H9 (cell line): ENCODE measurements around the gene CABLES2. TPM values are rescaled to one million over a fixed set of nuclear protein-coding genes. Genes with fewer than 3 reads are reported as not detected.
"Not testable (repeated sequence)": the region's sequence is repeated elsewhere in the genome, so short reads cannot be mapped to it uniquely, and the experiment has no call there.

ENCODE experiments used
- DNase-seq: peaks from one replicate; pipeline ENCODE4 v3.0.0-alpha.2; 2017
- H2AFZ ChIP-seq: one replicate; pipeline ENCODE4 v1.6.1; 2013; ENCODE audit warnings: mild to moderate bottlenecking, low read length, control low read depth, moderate library complexity
- H2AK5ac ChIP-seq: 2 replicates; pipeline ENCODE4 v1.6.1; 2013; ENCODE audit warnings: low read length, control low read depth, mixed read lengths; ENCODE audit not compliant: insufficient read length
- H2BK120ac ChIP-seq: one replicate; pipeline ENCODE4 v1.6.1; 2013; ENCODE audit warnings: low read depth, mild to moderate bottlenecking, low read length, control low read depth, inconsistent platforms; ENCODE audit not compliant: poor library complexity, severe bottlenecking
- H2BK12ac ChIP-seq: 2 replicates; pipeline ENCODE4 v1.6.1; 2013; ENCODE audit warnings: low read length, control low read depth, mixed read lengths, low read depth; ENCODE audit not compliant: insufficient read length
- H2BK15ac ChIP-seq: 2 replicates; pipeline ENCODE4 v1.6.1; 2013; ENCODE audit warnings: low read depth, low read length, control low read depth
- H2BK20ac ChIP-seq: one replicate; pipeline ENCODE4 v1.6.1; 2013; ENCODE audit warnings: low read depth, mild to moderate bottlenecking, low read length, control low read depth, inconsistent platforms; ENCODE audit not compliant: poor library complexity, severe bottlenecking
- H2BK5ac ChIP-seq: 2 replicates; pipeline ENCODE4 v1.6.1; 2013; ENCODE audit warnings: low read length, control low read depth, mixed read lengths; ENCODE audit not compliant: insufficient read length
- H3K14ac ChIP-seq: 2 replicates; pipeline ENCODE4 v1.6.1; 2013; ENCODE audit warnings: low read length, control low read depth; ENCODE audit not compliant: insufficient read depth
- H3K18ac ChIP-seq: 2 replicates; pipeline ENCODE4 v1.6.1; 2013; ENCODE audit warnings: low read depth, mild to moderate bottlenecking, mixed read lengths, low read length, control low read depth; ENCODE audit not compliant: insufficient read length
- H3K23ac ChIP-seq: 2 replicates; pipeline ENCODE4 v1.6.1; 2013; ENCODE audit warnings: low read length, control low read depth, mixed read lengths, low read depth; ENCODE audit not compliant: insufficient read length
- H3K23me2 ChIP-seq: 2 replicates; pipeline ENCODE4 v1.6.1; 2013; ENCODE audit warnings: low read depth, mild to moderate bottlenecking, mixed read lengths, low read length, control low read depth; ENCODE audit not compliant: insufficient read length, poor library complexity, severe bottlenecking
- H3K27ac ChIP-seq: 2 replicates; pipeline ENCODE4 v1.5.1; 2013; ENCODE audit warnings: low read length, control low read depth, mixed read lengths, low read depth; ENCODE audit not compliant: insufficient read length
- H3K27me3 ChIP-seq: 2 replicates; pipeline ENCODE4 v1.6.1; 2013; ENCODE audit warnings: low read length, control low read depth, inconsistent platforms; ENCODE audit not compliant: insufficient read depth
- H3K4ac ChIP-seq: 2 replicates; pipeline ENCODE4 v1.6.1; 2013; ENCODE audit warnings: low read depth, mild to moderate bottlenecking, control low read depth, inconsistent platforms, low read length, moderate library complexity
- H3K4me1 ChIP-seq: 2 replicates; pipeline ENCODE4 v1.6.1; 2013; ENCODE audit warnings: low read length, control low read depth, inconsistent platforms; ENCODE audit not compliant: insufficient read depth
- H3K4me2 ChIP-seq: 2 replicates; pipeline ENCODE4 v1.6.1; 2013; ENCODE audit warnings: low read length, control low read depth, mixed read lengths; ENCODE audit not compliant: insufficient read length, insufficient read depth
- H3K56ac ChIP-seq: 2 replicates; pipeline ENCODE4 v1.6.1; 2013; ENCODE audit warnings: low read depth, mild to moderate bottlenecking, mixed read lengths, low read length, control low read depth; ENCODE audit not compliant: insufficient read length
- H3K79me1 ChIP-seq: 2 replicates; pipeline ENCODE4 v1.6.1; 2013; ENCODE audit warnings: low read depth, mild to moderate bottlenecking, moderate library complexity, low read length, control low read depth, inconsistent platforms; ENCODE audit not compliant: insufficient read depth, poor library complexity, severe bottlenecking
- H3K79me2 ChIP-seq: 2 replicates; pipeline ENCODE4 v1.6.1; 2013; ENCODE audit warnings: low read length, control low read depth, inconsistent platforms; ENCODE audit not compliant: insufficient read depth
- H3K9ac ChIP-seq: 2 replicates; pipeline ENCODE4 v1.6.1; 2013; ENCODE audit warnings: low read length, control low read depth, mixed read lengths; ENCODE audit not compliant: insufficient read length; ENCODE audit errors: extremely low read depth
- H3K9me3 ChIP-seq: one replicate; pipeline ENCODE4 v1.6.1; 2013; ENCODE audit warnings: low read depth, low read length, inconsistent platforms; ENCODE audit not compliant: control insufficient read depth
- H3T11ph ChIP-seq: one replicate; pipeline ENCODE4 v1.6.1; 2013; ENCODE audit warnings: mild to moderate bottlenecking, low read length, control low read depth, inconsistent platforms
- H4K20me1 ChIP-seq: one replicate; pipeline ENCODE4 v1.6.1; 2013; ENCODE audit not compliant: control insufficient read depth, insufficient read length, insufficient read depth
- H4K5ac ChIP-seq: 2 replicates; pipeline ENCODE4 v1.6.1; 2013; ENCODE audit warnings: low read depth, mild to moderate bottlenecking, mixed read lengths, low read length, control low read depth; ENCODE audit not compliant: insufficient read length
- H4K8ac ChIP-seq: replicated peaks from 2 replicates; pipeline ENCODE4 v1.6.1; 2013; ENCODE audit warnings: low read length, control low read depth, mixed read lengths, low read depth; ENCODE audit not compliant: insufficient read length
- H4K91ac ChIP-seq: 2 replicates; pipeline ENCODE4 v1.6.1; 2013; ENCODE audit warnings: low read depth, mild to moderate bottlenecking, moderate library complexity, mixed read lengths, low read length, control low read depth; ENCODE audit not compliant: insufficient read length
- H3K27ac Mint-ChIP-seq, 3 experiments: 2 replicates in 2 of 3; 3 replicates in 1 of 3; pipeline ENCODE4 v1.8.0; 2020 to 2021; ENCODE audit warnings: mixed read lengths in 3 of 3, mild to moderate bottlenecking in 1 of 3, moderate library complexity in 1 of 3
- H3K27me3 Mint-ChIP-seq: 2 replicates; pipeline ENCODE4 v1.8.0; 2021; ENCODE audit warnings: low read depth, mild to moderate bottlenecking, moderate library complexity, mixed read lengths
- H3K36me3 Mint-ChIP-seq, 3 experiments: 2 replicates in 2 of 3; 3 replicates in 1 of 3; pipeline ENCODE4 v1.8.0; 2020 to 2021; ENCODE audit warnings: low read depth in 3 of 3, mixed read lengths in 3 of 3; ENCODE audit not compliant: insufficient read depth in 1 of 3
- H3K4me1 Mint-ChIP-seq, 2 experiments: 2 replicates each; pipeline ENCODE4 v1.8.0; 2020; ENCODE audit warnings: mixed read lengths in 2 of 2
- H3K4me3 Mint-ChIP-seq, 2 experiments: 2 replicates in 1 of 2; 3 replicates in 1 of 2; pipeline ENCODE4 v1.8.0; 2020 to 2021; ENCODE audit warnings: mild to moderate bottlenecking in 2 of 2, mixed read lengths in 2 of 2, moderate library complexity in 1 of 2
- H3K9me3 Mint-ChIP-seq, 2 experiments: 2 replicates in 1 of 2; 3 replicates in 1 of 2; pipeline ENCODE4 v1.8.0; 2020; ENCODE audit warnings: mild to moderate bottlenecking in 2 of 2, mixed read lengths in 2 of 2, moderate library complexity in 1 of 2
- WGBS: extraction: QIAGEN DNeasy Blood & Tissue Kit; methylation state at CpG from one replicate; pipeline ENCODE4 v1.1.7; 2013; ENCODE audit warnings: missing lambda C conversion rate, low lambda C conversion rate, mixed read lengths; ENCODE audit not compliant: insufficient read length; ENCODE audit errors: extremely low coverage; 5-methylcytosine and 5-hydroxymethylcytosine counted together
- total RNA-seq: library from RNA; stranded (reverse); gene quantifications from 2 replicates; pipeline ENCODE4 v1.2.1, GENCODE V29; 2021
- TF ChIP-seq, protein P1 (sequence below): fragments of 200-600 bp; sonication (generic); conservative IDR thresholded peaks from 3 replicates; pipeline ENCODE4 v1.8.0; 2021; ENCODE audit warnings: antibody characterized with exemption, mild to moderate bottlenecking

The CABLES2 gene
- total RNA-seq, 1 experiment from 2014 or later = 10.8 TPM

DNA sequence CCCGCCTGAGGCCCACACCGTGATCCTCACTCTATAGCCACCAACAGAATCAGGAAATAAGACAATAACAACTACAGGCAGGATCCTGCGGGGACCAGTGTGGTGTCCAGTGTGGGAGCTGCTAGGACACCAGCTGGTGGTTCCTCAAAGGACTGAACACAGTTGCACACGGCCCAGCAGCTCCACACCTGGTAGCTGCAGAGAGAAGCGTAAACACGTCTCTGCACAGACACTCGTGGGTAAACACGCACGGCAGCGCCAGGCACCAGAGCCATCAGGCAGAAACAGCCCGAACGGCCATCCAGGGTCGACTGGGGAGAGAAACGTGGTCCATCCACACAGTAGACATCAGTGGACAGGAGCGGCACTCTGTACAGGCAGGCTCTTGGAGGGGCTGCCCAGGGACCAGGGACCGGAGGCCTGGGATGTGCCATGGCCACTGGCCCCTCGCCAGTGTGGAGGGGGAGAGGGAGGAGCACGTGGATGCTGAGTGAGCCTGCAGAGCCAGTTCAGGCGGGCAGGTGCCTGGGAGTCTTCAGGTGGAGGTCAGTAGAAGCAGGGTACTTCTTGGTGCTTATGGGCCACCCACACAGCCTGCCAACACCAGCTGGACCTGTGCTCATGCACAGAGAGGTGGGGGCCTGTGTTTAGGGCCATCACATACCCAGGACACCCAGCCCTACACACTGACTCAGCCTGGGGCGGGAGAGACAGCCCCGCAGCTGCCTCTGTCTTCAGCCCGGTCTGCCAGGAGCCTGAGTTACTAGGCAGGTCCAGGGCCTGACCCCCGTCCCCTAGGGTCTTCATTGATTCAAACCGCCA lies 32.5 kb downstream of the CABLES2 start:
- no peaks in the 10 kb centered on the region for H3K23me2 ChIP-seq
- Mint-ChIP-seq H3K9me3 (peaks cover 2 to 10% of the 10 kb centered on the region in 2 experiments), H3K27ac (peak overlapping the region; percentile 44 to 73 (median 70); a peak in 6 of 7 replicates), H3K36me3 (peaks cover 0 to 11% (median 5%) of the 10 kb centered on the region in 3 experiments; a peak in 6 of 7 replicates), H3K4me3 (peak overlapping the region in 1 of 2 experiments; percentile 38; a peak in 1 of 5 replicates), H3K27me3 (peaks cover 2% of the 10 kb centered on the region; the same call in 1 of the 2 replicates), H3K4me1 (peaks cover 20 to 26% of the 10 kb centered on the region in 2 experiments)
- no peak overlapping the region for H2AFZ ChIP-seq
- no peak overlapping the region for H3T11ph ChIP-seq
- no peaks in the 10 kb centered on the region for H3K79me1 ChIP-seq
- no peak overlapping the region for H2BK12ac ChIP-seq
- no peak overlapping the region for H3K4me2 ChIP-seq
- no peaks in the 10 kb centered on the region for H3K27me3 ChIP-seq
- TF ChIP-seq, protein P1, sequence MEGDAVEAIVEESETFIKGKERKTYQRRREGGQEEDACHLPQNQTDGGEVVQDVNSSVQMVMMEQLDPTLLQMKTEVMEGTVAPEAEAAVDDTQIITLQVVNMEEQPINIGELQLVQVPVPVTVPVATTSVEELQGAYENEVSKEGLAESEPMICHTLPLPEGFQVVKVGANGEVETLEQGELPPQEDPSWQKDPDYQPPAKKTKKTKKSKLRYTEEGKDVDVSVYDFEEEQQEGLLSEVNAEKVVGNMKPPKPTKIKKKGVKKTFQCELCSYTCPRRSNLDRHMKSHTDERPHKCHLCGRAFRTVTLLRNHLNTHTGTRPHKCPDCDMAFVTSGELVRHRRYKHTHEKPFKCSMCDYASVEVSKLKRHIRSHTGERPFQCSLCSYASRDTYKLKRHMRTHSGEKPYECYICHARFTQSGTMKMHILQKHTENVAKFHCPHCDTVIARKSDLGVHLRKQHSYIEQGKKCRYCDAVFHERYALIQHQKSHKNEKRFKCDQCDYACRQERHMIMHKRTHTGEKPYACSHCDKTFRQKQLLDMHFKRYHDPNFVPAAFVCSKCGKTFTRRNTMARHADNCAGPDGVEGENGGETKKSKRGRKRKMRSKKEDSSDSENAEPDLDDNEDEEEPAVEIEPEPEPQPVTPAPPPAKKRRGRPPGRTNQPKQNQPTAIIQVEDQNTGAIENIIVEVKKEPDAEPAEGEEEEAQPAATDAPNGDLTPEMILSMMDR = no peak
- DNase-seq = no peak
- H3K9ac ChIP-seq = no peak overlapping the region
- no peak overlapping the region for H3K27ac ChIP-seq
- no peak overlapping the region for H2BK5ac ChIP-seq
- WGBS = no CpG with 5 or more reads among the region's 24 CpGs
- no peaks in the 10 kb centered on the region for H4K20me1 ChIP-seq
- H2BK120ac ChIP-seq = no peak overlapping the region
- no peak overlapping the region for H3K56ac ChIP-seq
- H3K18ac ChIP-seq = peak overlapping the region; percentile 27
- no peak overlapping the region for H2AK5ac ChIP-seq
- H2BK15ac ChIP-seq = no peak overlapping the region
- H3K4ac ChIP-seq = no peak overlapping the region
- no peaks in the 10 kb centered on the region for H3K9me3 ChIP-seq
- peaks cover under 1% of the 10 kb centered on the region; the same call in 1 of the 2 replicates for H3K4me1 ChIP-seq
- no peak overlapping the region for H4K8ac ChIP-seq
- no peak overlapping the region for H2BK20ac ChIP-seq
- H4K5ac ChIP-seq = no peak overlapping the region
- H4K91ac ChIP-seq = no peak overlapping the region
- no peak overlapping the region for H3K23ac ChIP-seq
- no peaks in the 10 kb centered on the region for H3K79me2 ChIP-seq
- peak overlapping the region; percentile 40; the same call in 1 of the 2 replicates for H3K14ac ChIP-seq

DNA sequence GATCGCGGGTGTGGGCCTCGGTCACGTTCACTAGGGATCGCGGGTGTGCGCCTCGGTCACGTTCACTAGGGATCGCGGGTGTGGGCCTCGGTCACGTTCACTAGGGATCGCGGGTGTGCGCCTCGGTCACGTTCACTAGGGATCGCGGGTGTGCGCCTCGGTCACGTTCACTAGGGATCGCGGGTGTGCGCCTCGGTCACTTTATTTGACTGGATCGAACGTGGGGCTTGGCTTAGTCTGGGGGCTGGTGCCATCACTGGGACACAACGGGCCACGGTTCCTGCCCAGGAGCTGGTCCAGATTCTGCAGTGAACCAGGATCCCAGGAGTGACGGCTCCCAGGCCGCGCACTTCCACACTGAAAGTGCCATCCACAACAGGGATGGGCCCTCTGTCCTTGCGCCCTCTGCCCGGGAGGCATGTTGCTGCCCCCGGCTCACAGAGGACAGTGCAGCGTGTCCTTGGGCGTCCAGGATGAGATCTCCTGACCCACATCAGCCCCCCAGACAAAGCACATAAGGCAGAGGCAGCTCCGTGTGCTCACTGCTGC lies 33.4 kb downstream of the CABLES2 start:
- not testable (repeated sequence) for H2BK12ac ChIP-seq, H3K27me3 ChIP-seq, H4K5ac ChIP-seq, H3K18ac ChIP-seq, H2BK120ac ChIP-seq, H3K79me2 ChIP-seq, H3K23ac ChIP-seq, H4K91ac ChIP-seq, H2BK20ac ChIP-seq, DNase-seq, H3K4ac ChIP-seq, H2BK15ac ChIP-seq, H3K27me3 Mint-ChIP-seq, H3K27ac ChIP-seq, H3K79me1 ChIP-seq, H4K20me1 ChIP-seq, H3K23me2 ChIP-seq, H3K9ac ChIP-seq, H3K4me2 ChIP-seq, H3K9me3 ChIP-seq, H2AK5ac ChIP-seq, H3K4me3 Mint-ChIP-seq, H3K56ac ChIP-seq, H3K27ac Mint-ChIP-seq, H3K14ac ChIP-seq, H3K4me1 ChIP-seq, H3T11ph ChIP-seq, H2BK5ac ChIP-seq, H4K8ac ChIP-seq, H2AFZ ChIP-seq
- Mint-ChIP-seq H3K36me3 (peaks cover 0 to 11% (median 5%) of the 10 kb centered on the region in 3 experiments; a peak in 6 of 7 replicates), H3K9me3 (peaks cover 2 to 10% of the 10 kb centered on the region in 2 experiments), H3K4me1 (peaks cover 26 to 32% of the 10 kb centered on the region in 2 experiments)
- WGBS = no CpG with 5 or more reads among the region's 40 CpGs
